Thyroid gland (tissue), 4 donors: ENCODE results near the gene CER1. TPM values are rescaled to one million over a fixed set of nuclear protein-coding genes. Genes with fewer than 3 reads are reported as not detected.

Experiments
- DNase-seq, 2 donors: peaks; one replicate each; pipeline ENCODE4 v3.0.0-alpha.2; 2019
- H3K27ac ChIP-seq, 3 donors: fragments of 200-600 bp; sonication (generic); 1 replicate in 2 of 3; 2 replicates in 1 of 3; pipeline ENCODE4 v1.5.1; 2016 to 2019; ENCODE audit warnings: mild to moderate bottlenecking in 1 of 3, moderate library complexity in 1 of 3
- H3K27me3 ChIP-seq: fragments of 200-600 bp; sonication (generic); one replicate; pipeline ENCODE4 v1.5.1; 2019
- H3K36me3 ChIP-seq, 2 donors: fragments of 200-600 bp; sonication (generic); one replicate each; pipeline ENCODE4 v1.5.1; 2016 to 2019
- H3K4me1 ChIP-seq, 2 donors: fragments of 200-600 bp; sonication (generic); one replicate each; pipeline ENCODE4 v1.5.1; 2017 to 2019
- H3K4me3 ChIP-seq, 3 donors: fragments of 200-600 bp; sonication (generic); replicated peaks in 1 of 3; 1 replicate in 2 of 3; 2 replicates in 1 of 3; pipeline ENCODE4 v1.5.1; 2016; ENCODE audit warnings: mild to moderate bottlenecking in 1 of 3
- H3K9me3 ChIP-seq: fragments of 200-600 bp; sonication (generic); one replicate; pipeline ENCODE4 v1.5.1; 2017
- POLR2A ChIP-seq, 2 donors: fragments of 450-650 bp; IDR thresholded peaks; one replicate each; pipeline ENCODE4 v1.6.1; 2017; ENCODE audit warnings: antibody characterized with exemption in 2 of 2, mild to moderate bottlenecking in 2 of 2, moderate library complexity in 1 of 2
- WGBS, 2 donors: methylation state at CpG; one replicate each; pipeline ENCODE4 v1.1.5; 2017; 5-methylcytosine and 5-hydroxymethylcytosine counted together
- intact Hi-C: fragments of 100-400 bp; cut with DNase I; formaldehyde crosslinking; loops from one replicate; pipeline ENCODE4 v1.15.1; 2023
- total RNA-seq, 4 donors: library from RNA; depleted of rRNA; stranded (reverse); fragments of >200 nt; gene quantifications; one replicate each; pipeline ENCODE4 v1.2.3, GENCODE V29; 2016
- TF ChIP-seq, protein P1 (sequence below), 6 experiments: fragments of 200-600 bp in 3 of 6; fragments of 450-650 bp in 3 of 6; sonication (generic) in 3 of 6; IDR thresholded peaks; one replicate each; pipeline ENCODE4 v1.5.1; 2016 to 2019; ENCODE audit warnings: antibody characterized with exemption in 6 of 6, mild to moderate bottlenecking in 2 of 6, inconsistent platforms in 1 of 6, moderate library complexity in 1 of 6

Gene CER1
- total RNA-seq, 4 donors from 2014 or later: not detected

DNA sequence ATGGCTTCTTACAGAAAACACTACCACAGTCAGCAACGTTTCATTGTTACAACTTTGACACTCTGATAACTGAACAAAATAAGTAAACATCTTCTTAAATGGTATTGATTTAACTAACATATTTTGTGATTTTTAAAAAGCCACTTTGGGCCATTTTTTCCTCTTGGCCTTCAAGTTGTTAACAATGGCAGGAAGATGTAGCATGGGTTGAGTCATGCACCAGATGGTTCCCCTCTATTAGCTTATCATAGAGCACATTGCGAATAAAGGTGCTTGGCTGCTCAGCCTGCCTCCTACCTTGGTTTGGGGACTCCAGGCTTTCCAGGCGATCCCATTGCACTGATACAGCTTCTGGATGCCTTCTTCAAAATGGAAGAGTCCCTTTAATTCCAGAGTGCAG, 24.1 kb upstream of the CER1 start:
- H3K4me3 ChIP-seq: no peak overlapping the region
- no peaks in the 10 kb centered on the region for H3K27me3 ChIP-seq
- no peaks in the 10 kb centered on the region for H3K36me3 ChIP-seq
- no peak for DNase-seq
- TF ChIP-seq, protein P1, sequence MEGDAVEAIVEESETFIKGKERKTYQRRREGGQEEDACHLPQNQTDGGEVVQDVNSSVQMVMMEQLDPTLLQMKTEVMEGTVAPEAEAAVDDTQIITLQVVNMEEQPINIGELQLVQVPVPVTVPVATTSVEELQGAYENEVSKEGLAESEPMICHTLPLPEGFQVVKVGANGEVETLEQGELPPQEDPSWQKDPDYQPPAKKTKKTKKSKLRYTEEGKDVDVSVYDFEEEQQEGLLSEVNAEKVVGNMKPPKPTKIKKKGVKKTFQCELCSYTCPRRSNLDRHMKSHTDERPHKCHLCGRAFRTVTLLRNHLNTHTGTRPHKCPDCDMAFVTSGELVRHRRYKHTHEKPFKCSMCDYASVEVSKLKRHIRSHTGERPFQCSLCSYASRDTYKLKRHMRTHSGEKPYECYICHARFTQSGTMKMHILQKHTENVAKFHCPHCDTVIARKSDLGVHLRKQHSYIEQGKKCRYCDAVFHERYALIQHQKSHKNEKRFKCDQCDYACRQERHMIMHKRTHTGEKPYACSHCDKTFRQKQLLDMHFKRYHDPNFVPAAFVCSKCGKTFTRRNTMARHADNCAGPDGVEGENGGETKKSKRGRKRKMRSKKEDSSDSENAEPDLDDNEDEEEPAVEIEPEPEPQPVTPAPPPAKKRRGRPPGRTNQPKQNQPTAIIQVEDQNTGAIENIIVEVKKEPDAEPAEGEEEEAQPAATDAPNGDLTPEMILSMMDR (IDR thresholded peaks at IDR 0.05): no peak
- no peak for TF ChIP-seq POLR2A (IDR thresholded peaks at IDR 0.05)
- intact Hi-C loops: no loop called here
- no peaks in the 10 kb centered on the region for H3K9me3 ChIP-seq
- 83 to 86% methylated on average over 3 of the region's 3 CpGs for WGBS, 2 donors
- H3K27ac ChIP-seq: no peak overlapping the region
- H3K4me1 ChIP-seq: no peaks in the 10 kb centered on the region

DNA sequence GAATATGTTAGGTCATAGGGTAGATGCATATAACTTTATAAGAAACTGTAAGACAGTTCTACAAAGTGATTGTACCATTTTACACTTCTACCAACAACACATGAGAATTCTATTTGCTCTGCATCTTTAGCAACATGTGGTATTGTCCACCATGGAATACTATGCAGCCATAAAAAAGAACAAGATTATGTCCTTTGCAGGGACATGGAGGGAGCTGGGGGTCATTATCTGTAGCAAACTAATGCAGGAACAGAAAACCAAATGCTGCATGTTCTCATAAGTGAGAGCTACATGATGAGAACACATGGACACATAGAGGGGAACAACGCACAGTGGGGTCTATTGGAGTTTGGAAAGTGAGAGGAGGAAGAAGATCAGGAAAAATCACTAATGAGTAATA, 22.2 kb upstream of the CER1 start:
- WGBS, 2 donors: 96 to 100% methylated on average over 1 of the region's 1 CpG
- no peak for TF ChIP-seq POLR2A (IDR thresholded peaks at IDR 0.05)
- TF ChIP-seq, protein P1 (IDR thresholded peaks at IDR 0.05): no peak
- no peak for DNase-seq
- H3K4me3 ChIP-seq: no peak overlapping the region
- H3K27me3 ChIP-seq: no peaks in the 10 kb centered on the region
- H3K4me1 ChIP-seq: no peaks in the 10 kb centered on the region
- H3K27ac ChIP-seq: no peak overlapping the region
- no peaks in the 10 kb centered on the region for H3K36me3 ChIP-seq
- no peaks in the 10 kb centered on the region for H3K9me3 ChIP-seq
- intact Hi-C loops: no loop called here

DNA sequence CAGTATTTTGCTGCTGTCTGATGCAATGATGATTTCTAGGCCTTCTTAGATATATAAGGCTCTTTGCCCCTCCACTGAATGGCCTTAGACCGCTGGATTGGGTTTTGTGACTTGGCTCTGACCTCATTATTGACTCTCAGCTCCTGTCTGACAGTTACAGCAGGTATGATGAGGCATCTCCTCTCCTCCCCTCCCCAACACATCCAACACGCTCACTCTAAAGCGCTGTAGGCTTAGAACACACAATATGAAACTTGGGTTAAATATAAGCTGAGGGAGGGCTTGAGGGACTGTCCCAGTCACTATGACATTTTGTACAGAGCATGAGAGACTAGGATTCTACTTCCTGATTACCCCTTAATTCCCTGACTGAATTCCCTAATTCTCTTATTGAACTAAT, 18.8 kb upstream of the CER1 start:
- Histone ChIP-seq H3K4me1 (no peaks in the 10 kb centered on the region), H3K27me3 (no peaks in the 10 kb centered on the region), H3K27ac (no peak overlapping the region), H3K4me3 (no peak overlapping the region), H3K36me3 (no peaks in the 10 kb centered on the region), H3K9me3 (no peaks in the 10 kb centered on the region)
- 85 to 97% methylated on average over 3 of the region's 3 CpGs for WGBS, 2 donors
- no peak for DNase-seq
- intact Hi-C loops: no loop called here
- TF ChIP-seq, protein P1 (IDR thresholded peaks at IDR 0.05): no peak
- no peak for TF ChIP-seq POLR2A (IDR thresholded peaks at IDR 0.05)

DNA sequence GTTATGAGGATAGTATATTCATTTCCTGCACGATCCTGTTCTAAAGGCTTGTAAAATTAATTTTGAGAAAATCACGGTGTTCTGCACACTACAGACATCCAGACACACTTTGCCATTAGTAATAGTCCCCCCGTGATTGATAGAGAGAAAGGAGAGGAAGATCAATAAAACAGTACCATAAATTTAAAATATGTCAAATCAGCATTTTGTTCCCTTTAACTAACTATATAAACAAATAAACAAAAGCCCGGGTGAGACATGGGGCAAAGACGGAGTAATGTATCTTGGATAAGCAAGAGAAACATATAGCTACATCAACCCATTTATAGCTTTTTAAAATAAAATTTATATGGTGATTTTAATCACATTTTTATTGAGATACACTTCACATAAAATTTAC, 10.6 kb upstream of the CER1 start:
- H3K27ac ChIP-seq: no peak overlapping the region
- no peaks in the 10 kb centered on the region for H3K9me3 ChIP-seq
- WGBS, 2 donors: 87 to 93% methylated on average over 5 of the region's 5 CpGs
- TF ChIP-seq, protein P1 (IDR thresholded peaks at IDR 0.05): no peak
- no peak for TF ChIP-seq POLR2A (IDR thresholded peaks at IDR 0.05)
- intact Hi-C loops: no loop called here
- H3K36me3 ChIP-seq: no peaks in the 10 kb centered on the region
- DNase-seq: no peak
- no peak overlapping the region for H3K4me3 ChIP-seq
- H3K4me1 ChIP-seq: no peaks in the 10 kb centered on the region
- H3K27me3 ChIP-seq: no peaks in the 10 kb centered on the region

DNA sequence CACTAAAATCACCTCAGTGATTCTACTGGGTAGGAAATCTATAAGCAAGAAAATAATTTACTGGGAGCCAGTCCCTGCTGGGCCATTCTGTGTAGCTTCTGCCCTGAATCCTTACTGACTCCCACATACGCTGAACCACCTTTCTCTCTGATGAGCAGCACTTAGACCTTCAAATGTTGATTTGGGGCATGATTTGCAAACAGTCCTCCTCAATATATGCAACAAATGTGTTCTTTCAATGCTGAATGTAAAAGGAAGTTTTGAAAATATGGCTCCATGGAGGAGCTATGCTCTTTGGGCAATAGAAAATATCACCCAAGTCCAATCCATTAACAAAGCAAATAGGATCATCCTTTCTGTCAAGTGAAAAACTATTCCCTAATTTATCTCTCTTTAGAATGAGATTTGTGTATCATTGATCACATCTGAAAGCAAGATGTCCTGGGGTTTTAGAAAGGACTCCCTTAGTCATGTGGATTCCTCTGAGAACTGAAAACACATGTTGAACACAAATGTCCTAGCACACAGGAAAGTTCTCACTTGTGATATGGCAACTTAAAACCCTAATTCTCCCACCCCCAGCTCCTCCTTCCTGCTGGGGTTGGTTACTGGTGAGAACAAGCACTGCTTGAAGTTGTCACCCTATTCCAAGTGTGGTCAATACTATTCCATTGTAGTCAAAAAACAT, 8.9 kb upstream of the CER1 start:
- DNase-seq: no peak
- Histone ChIP-seq H3K9me3 (no peaks in the 10 kb centered on the region), H3K27ac (no peak overlapping the region), H3K36me3 (no peaks in the 10 kb centered on the region), H3K4me3 (no peak overlapping the region), H3K27me3 (no peaks in the 10 kb centered on the region), H3K4me1 (no peaks in the 10 kb centered on the region)
- 95 to 100% methylated on average over 1 of the region's 1 CpG for WGBS, 2 donors
- no peak for TF ChIP-seq POLR2A (IDR thresholded peaks at IDR 0.05)
- TF ChIP-seq, protein P1 (IDR thresholded peaks at IDR 0.05): no peak
- intact Hi-C loops: no loop called here
